NK-92 treated with Interleukin-12 subunit alpha and Interleukin-12 subunit beta, amount 100 ng/mL, for 24 hours (cell line): ENCODE results near the gene PHLDB2.

Source experiments
- DNase-seq: peaks from one replicate; lab custom pipeline; 2025; lab: John Stamatoyannopoulos, UW

Gene PHLDB2

GRCh38 chr3:111851511-111851954 lies 7.5 kb upstream of the PHLDB2 start:
- no peak for DNase-seq

GRCh38 chr3:111852540-111852939 lies 6.5 kb upstream of the PHLDB2 start:
- DNase-seq, result no peak

- DNase-seq, result no peak
These were observed 6.0 kb upstream of the PHLDB2 start for GRCh38 chr3:111853068-111853467.

- no peak for DNase-seq
These were observed 4.1 kb upstream of the PHLDB2 start for GRCh38 chr3:111854990-111855389.

GRCh38 chr3:111856501-111856900 lies 2.6 kb upstream of the PHLDB2 start:
- no peak for DNase-seq

- DNase-seq, result no peak
These were observed 1.6 kb upstream of the PHLDB2 start for GRCh38 chr3:111857474-111857873.

- no peak for DNase-seq
These were observed 423 bp upstream of the PHLDB2 start for GRCh38 chr3:111858642-111859041.

- peak; percentile 66 for DNase-seq
These were observed 1.2 kb downstream of the PHLDB2 start for GRCh38 chr3:111859974-111860859.

GRCh38 chr3:111861391-111861790 lies 2.3 kb downstream of the PHLDB2 start:
- no peak for DNase-seq

GRCh38 chr3:111862415-111862814 lies 3.4 kb downstream of the PHLDB2 start:
- DNase-seq, result no peak

- no peak for DNase-seq
These were observed 3.9 kb downstream of the PHLDB2 start for GRCh38 chr3:111862974-111863373.

- DNase-seq, result no peak
These were observed 5.1 kb downstream of the PHLDB2 start for GRCh38 chr3:111863942-111864694.

- DNase-seq, result no peak
These were observed 6.0 kb downstream of the PHLDB2 start for GRCh38 chr3:111864821-111865656.

GRCh38 chr3:111867889-111868426 lies 8.9 kb downstream of the PHLDB2 start:
- no peak for DNase-seq

- no peak for DNase-seq
These were observed 11.6 kb downstream of the PHLDB2 start for GRCh38 chr3:111870620-111871019.

GRCh38 chr3:111871809-111872623 lies 13.0 kb downstream of the PHLDB2 start:
- no peak for DNase-seq

- no peak for DNase-seq
These were observed 13.9 kb downstream of the PHLDB2 start for GRCh38 chr3:111872979-111873378.

GRCh38 chr3:111874177-111874820 lies 15.2 kb downstream of the PHLDB2 start:
- DNase-seq, result no peak

GRCh38 chr3:111881480-111881879 lies 22.4 kb downstream of the PHLDB2 start:
- DNase-seq, result no peak

GRCh38 chr3:111882194-111882593 lies 23.1 kb downstream of the PHLDB2 start:
- DNase-seq, result no peak

GRCh38 chr3:111882799-111883198 lies 23.7 kb downstream of the PHLDB2 start:
- DNase-seq, result no peak
